ENCODE data around the gene LSAMP. TPM values are rescaled to one million over a fixed set of nuclear protein-coding genes. Genes with fewer than 3 reads are reported as not detected.

The LSAMP gene
- total RNA-seq, 1 experiment from 2014 or later = 0.90 TPM

- no peak overlapping the region; a peak in 1 of 7 replicates for H3K27ac Mint-ChIP-seq
- Histone ChIP-seq H3T11ph (ENCODE audit: low read length) (no peak overlapping the region), H2BK5ac (ENCODE audit: insufficient read length, low read length) (no peak overlapping the region), H2BK15ac (ENCODE audit: low read depth, low read length) (no peak overlapping the region), H3K9me3 (ENCODE audit: control insufficient read depth, low read depth, low read length) (no peaks in the 10 kb centered on the region), H2BK120ac (ENCODE audit: low read depth, low read length, poor library complexity, severe bottlenecking) (no peak overlapping the region), H4K91ac (ENCODE audit: insufficient read length, low read depth, low read length) (no peak overlapping the region), H3K27ac (ENCODE audit: insufficient read length, low read depth, low read length) (no peak overlapping the region), H2AFZ (ENCODE audit: low read length) (no peak overlapping the region), H3K18ac (ENCODE audit: insufficient read length, low read depth, low read length) (no peak overlapping the region), H3K27me3 (ENCODE audit: insufficient read depth, low read length) (no peaks in the 10 kb centered on the region), H3K14ac (ENCODE audit: insufficient read depth, low read length) (no peak overlapping the region), H3K79me1 (ENCODE audit: insufficient read depth, low read depth, low read length, poor library complexity, severe bottlenecking) (no peaks in the 10 kb centered on the region), H3K56ac (ENCODE audit: insufficient read length, low read depth, low read length) (no peak overlapping the region), H3K4ac (ENCODE audit: low read depth, low read length) (no peak overlapping the region), H3K4me2 (ENCODE audit: insufficient read depth, insufficient read length, low read length) (no peak overlapping the region), H3K23me2 (ENCODE audit: insufficient read length, low read depth, low read length, poor library complexity, severe bottlenecking) (no peaks in the 10 kb centered on the region), H3K79me2 (ENCODE audit: insufficient read depth, low read length) (no peaks in the 10 kb centered on the region), H4K5ac (ENCODE audit: insufficient read length, low read depth, low read length) (no peak overlapping the region), H2AK5ac (ENCODE audit: insufficient read length, low read length) (no peak overlapping the region), H4K20me1 (ENCODE audit: control insufficient read depth, insufficient read depth, insufficient read length) (no peaks in the 10 kb centered on the region), H4K8ac (replicated peaks; ENCODE audit: insufficient read length, low read depth, low read length) (no peak overlapping the region), H3K4me1 (ENCODE audit: insufficient read depth, low read length) (no peaks in the 10 kb centered on the region), H3K9ac (ENCODE audit: extremely low read depth, insufficient read length, low read length) (no peak overlapping the region), H2BK20ac (ENCODE audit: low read depth, low read length, poor library complexity, severe bottlenecking) (no peak overlapping the region), H2BK12ac (ENCODE audit: insufficient read length, low read depth, low read length) (no peak overlapping the region), H3K23ac (ENCODE audit: insufficient read length, low read depth, low read length) (no peak overlapping the region)
- no peaks in the 10 kb centered on the region for H3K9me3 Mint-ChIP-seq
- H3K36me3 Mint-ChIP-seq (ENCODE audit: insufficient read depth in 1 of 3, low read depth in 3 of 3) = no peaks in the 10 kb centered on the region
- no peak overlapping the region for H3K4me3 Mint-ChIP-seq
- TF ChIP-seq, protein P1, sequence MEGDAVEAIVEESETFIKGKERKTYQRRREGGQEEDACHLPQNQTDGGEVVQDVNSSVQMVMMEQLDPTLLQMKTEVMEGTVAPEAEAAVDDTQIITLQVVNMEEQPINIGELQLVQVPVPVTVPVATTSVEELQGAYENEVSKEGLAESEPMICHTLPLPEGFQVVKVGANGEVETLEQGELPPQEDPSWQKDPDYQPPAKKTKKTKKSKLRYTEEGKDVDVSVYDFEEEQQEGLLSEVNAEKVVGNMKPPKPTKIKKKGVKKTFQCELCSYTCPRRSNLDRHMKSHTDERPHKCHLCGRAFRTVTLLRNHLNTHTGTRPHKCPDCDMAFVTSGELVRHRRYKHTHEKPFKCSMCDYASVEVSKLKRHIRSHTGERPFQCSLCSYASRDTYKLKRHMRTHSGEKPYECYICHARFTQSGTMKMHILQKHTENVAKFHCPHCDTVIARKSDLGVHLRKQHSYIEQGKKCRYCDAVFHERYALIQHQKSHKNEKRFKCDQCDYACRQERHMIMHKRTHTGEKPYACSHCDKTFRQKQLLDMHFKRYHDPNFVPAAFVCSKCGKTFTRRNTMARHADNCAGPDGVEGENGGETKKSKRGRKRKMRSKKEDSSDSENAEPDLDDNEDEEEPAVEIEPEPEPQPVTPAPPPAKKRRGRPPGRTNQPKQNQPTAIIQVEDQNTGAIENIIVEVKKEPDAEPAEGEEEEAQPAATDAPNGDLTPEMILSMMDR (conservative IDR thresholded peaks at IDR 0.05) = no peak
- H3K4me1 Mint-ChIP-seq = peaks cover 6 to 16% of the 10 kb centered on the region in 2 experiments
- H3K27me3 Mint-ChIP-seq (ENCODE audit: low read depth) = no peaks in the 10 kb centered on the region
- DNase-seq = no peak
These were observed 279.6 kb downstream of the LSAMP start for GRCh38 chr3:116165641-116166040.
